ENCODE measurements around the gene DGLUCY. TPM values are rescaled to one million over a fixed set of nuclear protein-coding genes. Genes with fewer than 3 reads are reported as not detected.

Gene DGLUCY
- total RNA-seq, 1 experiment from 2014 or later, result 67.0 TPM

GRCh38 chr14:91256661-91257060 lies 142.8 kb downstream of the DGLUCY start:
- H3K27me3 ChIP-seq (ENCODE audit: insufficient read depth, low read length), result no peaks in the 10 kb centered on the region
- CTCF ChIA-PET, result no interaction called here
- H3K9me3 ChIP-seq (ENCODE audit: control insufficient read depth in 1 of 2, insufficient read depth in 1 of 2, low read depth in 1 of 2, low read length in 2 of 2), result no peaks in the 10 kb centered on the region
- POLR2A ChIA-PET, result no interaction called here
- H3K36me3 ChIP-seq (ENCODE audit: control insufficient read depth in 1 of 2, insufficient read depth in 2 of 2, low read length in 2 of 2), result no peaks in the 10 kb centered on the region
- H3K4me1 ChIP-seq (ENCODE audit: control insufficient read depth in 1 of 2, insufficient read depth in 2 of 2, low read length in 2 of 2), result peaks cover 8 to 12% of the 10 kb centered on the region in 2 experiments; a peak in 2 of 4 replicates
- no peaks in the 10 kb centered on the region for H3K79me2 ChIP-seq (ENCODE audit: insufficient read depth, low read length)
- RAD21 ChIA-PET (ENCODE audit: low non-redundant PET in 1 of 2, low total read pairs in 2 of 2, uncharacterized antibody in 2 of 2, unreplicated experiment in 2 of 2), result no interaction called here
- H3K9ac ChIP-seq (ENCODE audit: low read length), result no peak overlapping the region
- H3K4me3 ChIP-seq (replicated peaks in 1 of 2; ENCODE audit: low read depth in 1 of 2, low read length in 2 of 2), result no peak overlapping the region
- no TSS peak for BruUV-seq (replicated peaks)
- ATAC-seq, result no peak
- no peak for TF ChIP-seq ELF1 (IDR thresholded peaks at IDR 0.05; ENCODE audit: borderline replicate concordance, low read depth)
- no peak for TF ChIP-seq JUND (IDR thresholded peaks at IDR 0.05)
- TF ChIP-seq CEBPB (IDR thresholded peaks at IDR 0.05; ENCODE audit: low read depth), result no peak
- TF ChIP-seq SRF (IDR thresholded peaks at IDR 0.05; ENCODE audit: low read depth), result no peak
- TF ChIP-seq EGR1 (IDR thresholded peaks at IDR 0.05; ENCODE audit: low read depth), result no peak
- no peak for TF ChIP-seq POLR2A (IDR thresholded peaks at IDR 0.05; ENCODE audit: borderline replicate concordance, extremely low read depth, insufficient read depth, insufficient read length)
- TF ChIP-seq ZFX (IDR thresholded peaks at IDR 0.05), result no peak
- no peak for TF ChIP-seq TCF7L2 (IDR thresholded peaks at IDR 0.05; ENCODE audit: borderline replicate concordance, extremely low read depth, insufficient read depth, insufficient read length)
- no peak for TF ChIP-seq EZH2 (IDR thresholded peaks at IDR 0.05)
- no peak for TF ChIP-seq FOSL1 (IDR thresholded peaks at IDR 0.05; ENCODE audit: low read depth)
- TF ChIP-seq, protein P1, sequence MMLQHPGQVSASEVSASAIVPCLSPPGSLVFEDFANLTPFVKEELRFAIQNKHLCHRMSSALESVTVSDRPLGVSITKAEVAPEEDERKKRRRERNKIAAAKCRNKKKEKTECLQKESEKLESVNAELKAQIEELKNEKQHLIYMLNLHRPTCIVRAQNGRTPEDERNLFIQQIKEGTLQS (IDR thresholded peaks at IDR 0.05), result no peak
- TF ChIP-seq RAD21 (IDR thresholded peaks at IDR 0.05; ENCODE audit: low read depth), result no peak
- TF ChIP-seq SIN3A (IDR thresholded peaks at IDR 0.05; ENCODE audit: low read depth), result no peak
- TF ChIP-seq, protein P2, sequence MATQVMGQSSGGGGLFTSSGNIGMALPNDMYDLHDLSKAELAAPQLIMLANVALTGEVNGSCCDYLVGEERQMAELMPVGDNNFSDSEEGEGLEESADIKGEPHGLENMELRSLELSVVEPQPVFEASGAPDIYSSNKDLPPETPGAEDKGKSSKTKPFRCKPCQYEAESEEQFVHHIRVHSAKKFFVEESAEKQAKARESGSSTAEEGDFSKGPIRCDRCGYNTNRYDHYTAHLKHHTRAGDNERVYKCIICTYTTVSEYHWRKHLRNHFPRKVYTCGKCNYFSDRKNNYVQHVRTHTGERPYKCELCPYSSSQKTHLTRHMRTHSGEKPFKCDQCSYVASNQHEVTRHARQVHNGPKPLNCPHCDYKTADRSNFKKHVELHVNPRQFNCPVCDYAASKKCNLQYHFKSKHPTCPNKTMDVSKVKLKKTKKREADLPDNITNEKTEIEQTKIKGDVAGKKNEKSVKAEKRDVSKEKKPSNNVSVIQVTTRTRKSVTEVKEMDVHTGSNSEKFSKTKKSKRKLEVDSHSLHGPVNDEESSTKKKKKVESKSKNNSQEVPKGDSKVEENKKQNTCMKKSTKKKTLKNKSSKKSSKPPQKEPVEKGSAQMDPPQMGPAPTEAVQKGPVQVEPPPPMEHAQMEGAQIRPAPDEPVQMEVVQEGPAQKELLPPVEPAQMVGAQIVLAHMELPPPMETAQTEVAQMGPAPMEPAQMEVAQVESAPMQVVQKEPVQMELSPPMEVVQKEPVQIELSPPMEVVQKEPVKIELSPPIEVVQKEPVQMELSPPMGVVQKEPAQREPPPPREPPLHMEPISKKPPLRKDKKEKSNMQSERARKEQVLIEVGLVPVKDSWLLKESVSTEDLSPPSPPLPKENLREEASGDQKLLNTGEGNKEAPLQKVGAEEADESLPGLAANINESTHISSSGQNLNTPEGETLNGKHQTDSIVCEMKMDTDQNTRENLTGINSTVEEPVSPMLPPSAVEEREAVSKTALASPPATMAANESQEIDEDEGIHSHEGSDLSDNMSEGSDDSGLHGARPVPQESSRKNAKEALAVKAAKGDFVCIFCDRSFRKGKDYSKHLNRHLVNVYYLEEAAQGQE (IDR thresholded peaks at IDR 0.05; ENCODE audit: low read depth), result no peak
- no peak for TF ChIP-seq CBX3 (IDR thresholded peaks at IDR 0.05; ENCODE audit: low read depth)
- TF ChIP-seq ZNF274 (IDR thresholded peaks at IDR 0.05; ENCODE audit: low read depth, low read length), result no peak
- no peak for TF ChIP-seq POLR2AphosphoS5 (IDR thresholded peaks at IDR 0.05; ENCODE audit: low read depth, low read length)
- TF ChIP-seq CTCF (IDR thresholded peaks at IDR 0.05 in 2 of 3, conservative IDR thresholded peaks at IDR 0.05 in 1 of 3; ENCODE audit: borderline replicate concordance in 1 of 3, insufficient read depth in 1 of 3, low read depth in 2 of 3, low read length in 2 of 3), result no peak
- TF ChIP-seq EZH2phosphoT487 (IDR thresholded peaks at IDR 0.05; ENCODE audit: borderline replicate concordance), result no peak
- no peak overlapping the region for H2AFZ ChIP-seq (ENCODE audit: low read depth, low read length, poor library complexity, severe bottlenecking)
- intact Hi-C loops (cut with micrococcal nuclease), result no loop called here
- DNase-seq (ENCODE audit: low read depth, low spot score), result no peak
- H3K9me2 ChIP-seq (ENCODE audit: insufficient read depth), result no peaks in the 10 kb centered on the region
- no peaks in the 10 kb centered on the region for H4K20me1 ChIP-seq (ENCODE audit: insufficient read depth)
- no peak overlapping the region for H3K27ac ChIP-seq (ENCODE audit: low read depth, low read length)
- no peak overlapping the region for H3K4me2 ChIP-seq (ENCODE audit: low read length)
